Endothelial cell of umbilical vein (primary cell): ENCODE measurements around the gene SHC1.

Source experiments
- EZH2 ChIP-seq: IDR thresholded peaks from 2 replicates; pipeline ENCODE4 v1.6.1; 2012; ENCODE audit warnings: borderline replicate concordance, low read depth, mild to moderate bottlenecking, moderate library complexity, low read length, inconsistent platforms; ENCODE audit not compliant: severe bottlenecking
- MAX ChIP-seq: IDR thresholded peaks from 2 replicates; pipeline ENCODE4 v1.6.1; 2011; ENCODE audit not compliant: insufficient read depth, insufficient read length

- TF ChIP-seq MAX (no peak), EZH2 (no peak)
These were observed 26.0 kb downstream of the SHC1 start for GRCh38 chr1:154944401-154945159.
